ENCODE measurements around the gene RPL22L1.

DNA sequence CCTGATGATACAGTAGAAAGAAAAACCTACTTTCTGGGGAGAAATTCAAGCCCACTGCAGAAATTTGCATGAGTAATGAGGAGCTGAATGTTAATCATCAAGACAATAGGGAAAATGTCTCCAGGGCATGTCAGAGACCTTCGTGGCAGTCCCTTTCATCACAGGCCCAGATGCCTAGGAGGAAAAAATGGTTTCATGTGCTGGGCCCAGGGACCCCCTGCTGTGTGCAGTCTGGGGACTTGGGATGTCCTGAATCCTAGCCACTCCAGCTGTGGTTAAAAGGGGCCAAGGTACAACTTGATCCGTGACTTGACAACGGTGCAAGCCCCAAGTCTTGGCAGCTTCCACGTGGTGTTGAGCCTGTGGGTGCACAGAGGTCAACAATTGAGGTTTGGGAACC is 48.7 kb upstream of the RPL22L1 start:
- TF ChIP-seq, protein P1, sequence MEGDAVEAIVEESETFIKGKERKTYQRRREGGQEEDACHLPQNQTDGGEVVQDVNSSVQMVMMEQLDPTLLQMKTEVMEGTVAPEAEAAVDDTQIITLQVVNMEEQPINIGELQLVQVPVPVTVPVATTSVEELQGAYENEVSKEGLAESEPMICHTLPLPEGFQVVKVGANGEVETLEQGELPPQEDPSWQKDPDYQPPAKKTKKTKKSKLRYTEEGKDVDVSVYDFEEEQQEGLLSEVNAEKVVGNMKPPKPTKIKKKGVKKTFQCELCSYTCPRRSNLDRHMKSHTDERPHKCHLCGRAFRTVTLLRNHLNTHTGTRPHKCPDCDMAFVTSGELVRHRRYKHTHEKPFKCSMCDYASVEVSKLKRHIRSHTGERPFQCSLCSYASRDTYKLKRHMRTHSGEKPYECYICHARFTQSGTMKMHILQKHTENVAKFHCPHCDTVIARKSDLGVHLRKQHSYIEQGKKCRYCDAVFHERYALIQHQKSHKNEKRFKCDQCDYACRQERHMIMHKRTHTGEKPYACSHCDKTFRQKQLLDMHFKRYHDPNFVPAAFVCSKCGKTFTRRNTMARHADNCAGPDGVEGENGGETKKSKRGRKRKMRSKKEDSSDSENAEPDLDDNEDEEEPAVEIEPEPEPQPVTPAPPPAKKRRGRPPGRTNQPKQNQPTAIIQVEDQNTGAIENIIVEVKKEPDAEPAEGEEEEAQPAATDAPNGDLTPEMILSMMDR (IDR thresholded peaks at IDR 0.05): no peak
- TF ChIP-seq POLR2A (IDR thresholded peaks at IDR 0.05): no peak

Data from adrenal gland (tissue), 5 donors.